HG02610 (cell line): ENCODE results near the gene TBC1D3L.
"Not testable (repeated sequence)": the region's sequence is repeated elsewhere in the genome, so short reads cannot be mapped to it uniquely, and the experiment has no call there.

ENCODE experiments used
- ATAC-seq: cut with Tn5 transposase; IDR thresholded peaks from one replicate; pipeline ENCODE4 v1.9.1; 2021; ENCODE audit warnings: mild to moderate bottlenecking, moderate library complexity; ENCODE audit not compliant: unreplicated experiment

Gene TBC1D3L

GRCh38 chr17:37988960-37989359, at the start of gene TBC1D3L:
TBC1D3L (minus strand) TSS chr17:37989060; CDS start chr17:37987520, 1,540 bp downstream.
- not testable (repeated sequence) for ATAC-seq

- ATAC-seq: not testable (repeated sequence)
Observed at GRCh38 chr17:38003676-38004075, 14.8 kb upstream of the TBC1D3L start, which contains the start of gene TBC1D3D. TBC1D3D (plus strand) TSS chr17:38003976; CDS start chr17:38005561, 1,585 bp downstream.
